GM21423 (cell line): Measurements from ENCODE around the gene ILK.

Experiments
- ATAC-seq: cut with Tn5 transposase; IDR thresholded peaks from one replicate; pipeline ENCODE4 v1.9.1; 2021; ENCODE audit warnings: mild to moderate bottlenecking, moderate library complexity; ENCODE audit not compliant: unreplicated experiment

Gene ILK

GRCh38 chr11:6654281-6655019, 50.9 kb downstream of the ILK start:
- ATAC-seq = no peak

GRCh38 chr11:6655020-6655789, 51.6 kb downstream of the ILK start:
- no peak for ATAC-seq

- ATAC-seq = no peak
Measured at GRCh38 chr11:6655790-6656583, 52.4 kb downstream of the ILK start, which contains the start of gene DCHS1. DCHS1 (minus strand) TSS chr11:6655809; CDS start chr11:6641613, 14,196 bp downstream.

- ATAC-seq = no peak
Measured at GRCh38 chr11:6656584-6656915, 53.0 kb downstream of the ILK start.

- ATAC-seq = no peak
Measured at GRCh38 chr11:6656936-6657335, 53.4 kb downstream of the ILK start.

GRCh38 chr11:6657346-6657745, 53.8 kb downstream of the ILK start:
- ATAC-seq = no peak

- no peak for ATAC-seq
Measured at GRCh38 chr11:6658647-6659046, 55.1 kb downstream of the ILK start.
